ENCODE results near the gene ZNF19.

GRCh38 chr16:71431176-71431575, 57.9 kb downstream of the ZNF19 start:
- TF ChIP-seq EZH2phosphoT487 (IDR thresholded peaks at IDR 0.05; ENCODE audit: borderline replicate concordance, low read depth, low read length) = no peak
- TF ChIP-seq CTCF (conservative IDR thresholded peaks at IDR 0.05; ENCODE audit: low read length) = no peak

Data from OCI-LY7 (cell line).